HK-2 (cell line): Measurements from ENCODE around the gene MXI1.

Experiments
- DNase-seq: peaks from one replicate; pipeline ENCODE4 v3.0.0-alpha.2; 2018; ENCODE audit not compliant: unreplicated experiment

MXI1 gene

DNA sequence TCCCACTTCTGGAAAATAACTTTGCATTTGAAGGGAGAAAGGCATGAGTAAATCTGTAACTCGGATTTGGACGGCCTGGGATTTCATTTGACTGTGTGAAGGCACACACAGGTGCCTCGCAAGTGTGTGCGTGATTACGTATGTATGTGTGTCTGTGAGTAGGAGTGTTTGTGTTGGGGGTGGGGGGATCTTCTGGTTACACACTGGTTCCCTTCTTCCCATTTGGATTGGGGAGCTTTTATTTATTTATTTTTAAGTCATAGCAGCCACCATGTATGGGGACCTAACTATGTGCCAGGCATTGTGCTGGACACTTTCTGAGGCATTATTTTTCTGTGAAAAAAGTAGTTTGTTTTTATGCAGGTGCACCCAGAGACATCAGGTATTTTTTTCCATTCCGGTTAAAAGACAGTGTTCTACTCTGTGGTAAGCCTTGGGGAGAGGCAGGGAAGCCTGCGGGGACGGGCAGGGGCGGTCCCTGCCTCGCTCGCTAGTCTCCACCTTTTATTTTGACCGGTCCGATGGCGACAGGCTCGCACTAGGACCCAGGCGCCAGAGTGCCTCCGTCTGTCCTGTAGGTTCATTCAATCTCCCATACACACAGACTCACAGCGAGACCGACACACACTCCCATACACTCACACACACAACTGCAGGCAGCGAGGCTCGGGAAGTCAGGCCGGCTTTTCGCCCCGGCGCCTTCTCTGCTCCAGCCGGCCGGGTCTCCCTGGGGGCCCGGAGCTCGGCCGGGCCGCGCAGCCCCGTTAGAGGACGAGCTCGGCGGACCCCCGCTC, at the start of gene MXI1:
Gene MXI1 (plus strand): TSS at position 595 of the 794 bp plus-strand sequence. CDS start 204 bp downstream, outside the sequence.
- peak; percentile 84 for DNase-seq

DNA sequence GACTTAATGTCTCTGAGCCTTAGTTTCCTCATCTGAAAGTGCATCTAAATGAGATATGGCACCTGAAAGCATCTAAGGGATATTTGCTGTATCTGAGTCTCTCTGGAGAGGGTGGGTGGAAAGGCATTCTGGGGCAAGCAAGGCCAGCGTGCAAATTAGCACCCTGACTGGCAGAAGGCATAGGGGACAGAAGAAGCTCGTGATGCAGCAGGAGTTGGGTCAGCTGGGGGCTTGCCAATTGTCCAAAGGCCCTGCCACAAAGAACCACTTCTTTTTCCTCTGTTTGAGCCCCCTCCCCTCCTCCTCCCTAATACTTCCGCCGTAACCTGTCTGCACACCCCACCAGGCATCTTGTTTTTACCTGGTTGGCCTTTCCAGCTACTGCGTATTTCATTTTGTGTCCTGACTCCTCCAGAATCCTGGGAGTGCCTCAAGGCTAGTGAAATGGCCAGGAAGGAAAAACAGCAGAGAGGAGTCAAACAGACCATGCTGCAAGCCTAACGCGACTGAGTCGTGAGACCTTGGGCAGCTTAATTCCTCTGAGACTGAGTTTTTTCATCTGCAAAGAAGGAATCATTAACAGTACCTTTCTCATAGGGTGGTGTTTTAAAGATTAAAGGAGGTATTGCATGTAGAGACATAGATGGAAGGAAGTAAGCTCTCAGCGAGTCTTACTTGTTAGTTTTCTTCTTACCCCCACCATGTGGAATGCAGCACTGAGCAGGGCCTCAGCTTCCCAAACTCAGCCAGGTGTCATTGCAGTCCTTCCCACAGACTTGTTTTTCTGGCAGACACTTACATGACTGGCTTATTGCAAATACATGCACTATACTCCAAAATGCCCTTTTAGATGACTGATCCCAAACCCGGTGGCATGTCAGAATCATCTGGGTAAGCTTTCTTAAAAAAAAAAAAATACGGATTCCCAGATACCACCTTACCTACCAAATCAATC, 49.1 kb upstream of the MXI1 start:
- no peak for DNase-seq

DNA sequence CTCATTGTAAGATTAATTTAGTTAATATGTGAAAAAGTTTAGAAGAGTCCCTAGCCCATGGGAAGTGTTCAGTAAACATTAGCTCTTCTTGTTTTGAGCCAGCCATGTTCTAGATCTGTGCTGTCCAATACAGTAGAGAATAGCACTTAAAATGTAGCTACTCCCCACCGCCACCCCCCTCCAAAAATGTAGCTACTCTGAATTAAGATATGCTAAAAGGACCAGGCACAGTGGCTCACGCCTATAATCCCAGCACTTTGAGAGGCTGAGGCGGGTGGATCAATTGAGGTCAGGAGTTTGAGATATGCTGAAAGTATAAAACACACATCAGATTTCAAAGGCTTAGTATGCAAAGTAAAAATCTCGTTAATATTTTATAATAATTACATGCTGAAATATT, 47.3 kb upstream of the MXI1 start:
- no peak for DNase-seq

DNA sequence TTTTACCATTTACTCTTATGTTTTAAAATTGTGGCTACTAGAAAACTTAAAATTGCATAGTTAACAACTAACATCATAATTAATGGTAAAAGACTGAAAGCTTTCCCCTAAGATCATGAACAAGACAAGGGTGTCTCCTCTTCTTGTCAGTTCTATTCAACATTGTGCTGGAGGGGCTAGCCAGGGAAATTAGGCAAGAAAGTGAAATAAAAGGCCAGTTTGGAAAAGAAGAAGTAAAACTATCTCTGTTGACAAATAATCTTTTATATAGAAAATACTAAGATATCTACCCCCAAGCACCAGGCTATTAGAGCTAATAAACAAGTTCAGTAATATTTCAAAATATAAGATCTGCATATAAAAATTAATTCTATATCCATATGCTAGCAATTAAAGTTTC, 46.9 kb upstream of the MXI1 start:
- DNase-seq, result no peak

DNA sequence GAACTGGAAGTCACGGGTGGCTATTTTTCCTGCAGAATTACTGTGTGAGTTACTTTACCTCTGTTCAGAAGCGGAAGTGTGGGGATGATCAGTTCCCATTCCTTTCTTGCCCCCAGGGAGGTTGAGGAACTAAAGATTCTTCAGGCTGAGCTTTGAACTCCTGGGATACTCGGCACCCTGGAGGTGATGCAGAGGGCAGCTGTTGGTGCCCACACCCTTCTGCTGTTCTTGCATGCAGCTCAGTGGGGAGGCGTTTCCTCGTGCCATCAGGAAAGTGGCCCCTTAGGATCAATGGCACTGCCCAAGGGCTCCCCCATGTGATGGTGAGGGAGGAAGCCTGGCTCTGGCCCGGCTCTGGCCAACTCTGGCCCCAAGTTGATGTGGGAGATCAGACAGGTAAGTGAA, 44.7 kb upstream of the MXI1 start:
- no peak for DNase-seq

DNA sequence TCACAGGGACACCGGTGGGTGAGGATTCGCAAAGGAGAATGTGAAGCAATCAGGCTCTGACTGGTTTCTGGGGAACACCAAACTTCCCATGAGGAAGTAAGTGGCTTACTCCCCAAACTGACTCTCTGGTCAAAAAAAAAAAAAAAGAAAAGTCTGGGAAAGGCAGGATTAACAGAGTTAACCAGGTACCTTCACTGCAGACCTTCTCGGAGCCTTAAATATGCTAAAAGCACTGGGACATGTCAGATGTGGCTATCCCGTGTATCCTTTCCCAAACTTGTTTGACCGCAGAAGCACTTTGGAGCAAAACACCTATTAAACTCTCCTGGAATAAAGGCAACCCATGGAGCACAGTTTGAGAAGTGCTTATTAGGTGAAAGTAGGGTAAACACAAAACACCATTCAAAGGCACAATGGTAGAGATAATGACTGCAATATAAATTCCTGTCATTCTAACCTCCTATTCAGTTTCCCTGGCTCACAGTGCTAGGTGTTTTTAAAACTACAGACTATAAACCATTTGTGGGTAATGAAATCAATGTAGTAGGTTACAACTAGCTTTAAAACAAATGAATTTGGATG, 44.1 kb upstream of the MXI1 start:
- no peak for DNase-seq

DNA sequence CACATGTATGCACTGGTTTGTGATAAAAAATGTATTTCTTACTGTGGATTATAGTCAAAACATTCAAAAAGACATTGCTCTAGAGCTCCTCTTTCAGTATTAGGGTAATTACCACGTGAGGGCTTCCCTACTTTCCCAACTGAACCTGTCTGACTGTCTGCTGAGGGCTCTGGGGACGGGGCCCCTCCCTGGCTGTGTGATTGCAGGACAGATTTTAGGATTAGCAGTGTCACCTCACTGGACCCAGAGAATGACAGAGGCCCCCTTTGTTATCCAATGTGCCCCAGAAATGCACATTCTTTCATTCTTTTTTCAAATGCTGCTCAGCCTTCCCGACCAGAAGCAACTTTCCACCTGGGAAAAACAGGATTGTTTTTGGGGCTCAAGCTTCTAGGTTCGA, 43.6 kb upstream of the MXI1 start:
- DNase-seq, result no peak

DNA sequence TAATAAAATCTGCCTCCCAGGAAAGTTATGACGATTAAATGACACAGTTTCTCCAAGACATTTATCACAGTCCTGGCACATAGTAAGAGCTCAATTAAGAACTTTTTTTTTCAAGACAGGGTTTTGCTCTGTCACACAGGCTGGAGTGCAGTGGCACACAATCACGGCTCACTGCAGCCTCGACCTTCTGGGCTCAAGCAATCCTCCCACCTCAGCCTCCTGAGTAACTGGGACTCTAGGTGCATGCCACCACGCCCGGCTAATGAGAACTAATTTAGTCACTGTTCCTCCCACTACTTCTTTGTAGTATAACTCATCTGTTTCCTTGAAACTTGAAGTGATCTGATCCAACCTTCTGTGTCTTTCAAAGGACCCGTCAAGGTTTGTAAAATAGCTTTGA, 42.2 kb upstream of the MXI1 start:
- no peak for DNase-seq

DNA sequence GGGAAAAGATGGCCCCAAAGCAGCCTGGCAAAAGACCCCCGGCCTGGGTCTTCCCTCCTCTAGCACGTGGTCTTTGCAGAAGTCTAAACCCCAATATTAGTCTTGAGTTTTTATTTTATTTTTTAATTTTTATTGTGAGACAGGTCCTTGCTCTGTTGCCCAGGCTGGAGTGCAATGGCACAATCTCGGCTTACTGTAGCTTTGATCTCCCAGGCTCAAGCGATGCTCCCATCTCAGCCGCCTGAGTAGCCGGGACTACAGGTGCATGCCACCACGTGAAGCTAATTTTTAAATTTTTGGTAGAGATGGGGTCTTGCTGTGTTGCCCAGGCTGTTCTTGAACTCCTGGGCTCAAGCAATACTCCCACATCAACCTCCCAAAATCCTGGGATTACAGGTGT, 40.3 kb upstream of the MXI1 start:
- no peak for DNase-seq

DNA sequence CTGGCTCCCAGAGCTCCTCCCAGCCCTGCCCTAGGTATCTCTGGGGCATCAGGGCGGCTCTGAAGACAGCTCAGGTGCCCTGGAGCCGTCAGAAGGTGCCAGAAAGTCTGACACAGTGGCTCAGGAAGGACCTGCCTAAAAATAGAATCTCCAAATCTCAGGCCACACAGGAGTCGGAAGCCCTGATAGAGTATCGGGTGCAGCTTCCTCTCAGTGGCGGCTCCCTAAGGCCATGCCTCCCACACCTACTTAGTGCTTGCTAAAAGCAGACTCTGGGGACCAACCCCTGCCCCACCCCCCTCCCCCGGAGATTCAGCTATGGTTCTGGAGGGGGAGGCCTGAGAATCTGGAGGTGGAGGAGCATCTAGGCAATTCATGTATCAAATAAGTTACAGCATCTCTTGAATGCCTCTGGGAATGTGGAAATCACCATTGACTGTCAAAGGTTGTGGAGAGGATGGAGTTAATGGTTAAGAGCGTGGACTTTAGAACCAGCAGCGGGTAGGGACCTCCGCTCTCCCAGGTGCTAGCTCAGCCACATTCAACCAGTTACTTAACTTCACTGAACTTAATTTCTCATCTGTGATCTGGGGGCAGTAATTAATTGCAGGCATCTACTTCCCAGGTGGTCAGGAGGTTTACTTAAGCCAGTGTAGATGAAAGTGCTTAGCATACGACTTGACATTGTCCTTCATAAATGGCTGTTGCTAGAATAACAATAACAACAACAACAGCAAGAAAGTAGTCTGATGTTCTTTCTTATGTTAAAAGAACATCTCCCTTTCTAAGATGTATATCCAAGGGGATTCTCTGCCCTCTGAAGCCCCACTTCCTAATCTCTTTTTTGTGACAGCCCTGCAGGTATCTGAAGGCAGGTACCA, 38.6 kb upstream of the MXI1 start:
- no peak for DNase-seq

DNA sequence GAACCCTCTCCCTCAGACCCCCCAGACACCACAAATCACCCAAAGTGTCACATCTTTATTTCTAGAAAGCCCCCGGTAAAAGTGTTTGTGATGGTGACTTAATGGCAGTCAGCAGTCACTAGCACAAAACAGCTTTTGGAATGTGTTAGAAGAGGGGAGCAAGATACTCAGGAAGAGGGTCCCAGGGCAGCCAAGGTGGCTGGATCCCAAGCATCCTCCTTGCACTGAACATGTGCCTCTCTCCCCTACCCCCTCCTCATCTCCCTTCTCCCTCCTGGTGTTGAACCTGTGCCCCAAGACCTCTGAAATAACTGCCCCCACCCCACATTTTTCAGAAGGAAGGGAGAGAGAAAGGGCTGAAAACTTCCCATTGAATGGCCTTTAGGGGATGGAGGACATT, 37.8 kb upstream of the MXI1 start:
- no peak for DNase-seq

DNA sequence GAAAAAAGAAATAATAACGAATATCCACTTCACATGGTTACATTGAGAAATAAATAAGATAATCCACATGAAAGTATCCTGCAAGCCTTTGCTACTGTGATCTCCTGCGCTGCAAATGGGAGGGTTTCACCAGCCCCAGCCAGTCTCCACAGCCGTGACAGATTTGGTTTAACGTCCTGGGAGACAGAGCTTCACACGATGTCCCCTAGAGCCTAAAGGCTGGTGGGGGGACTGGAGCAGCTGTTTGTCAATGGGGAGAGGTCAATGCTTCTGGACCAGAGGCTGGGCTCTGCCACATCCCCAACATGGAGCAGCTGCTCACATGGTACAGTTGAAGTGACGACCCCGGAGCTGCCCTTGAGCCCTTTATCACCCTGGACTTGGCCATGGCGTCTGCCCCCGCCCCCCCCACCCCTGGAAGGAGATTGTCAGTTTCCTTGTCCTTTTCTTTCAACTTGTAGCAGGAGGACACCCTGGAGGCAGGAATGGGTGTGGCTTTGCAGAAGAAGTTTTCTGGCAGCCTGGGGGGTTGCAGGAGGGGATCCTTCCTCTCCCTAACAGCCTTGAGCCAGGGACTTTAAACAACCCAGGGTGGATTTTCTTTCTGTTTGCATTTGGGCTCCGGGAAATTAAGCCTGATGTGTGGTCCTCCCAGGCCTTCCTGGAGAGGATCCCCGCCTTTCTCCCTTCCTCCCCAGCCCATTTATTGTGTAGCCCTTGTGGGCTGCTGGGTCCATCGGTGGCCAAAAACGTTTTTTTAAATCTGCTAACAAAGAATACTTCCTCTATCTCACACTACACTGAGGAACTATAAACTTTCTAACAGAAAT, 37.0 kb upstream of the MXI1 start:
- no peak for DNase-seq

DNA sequence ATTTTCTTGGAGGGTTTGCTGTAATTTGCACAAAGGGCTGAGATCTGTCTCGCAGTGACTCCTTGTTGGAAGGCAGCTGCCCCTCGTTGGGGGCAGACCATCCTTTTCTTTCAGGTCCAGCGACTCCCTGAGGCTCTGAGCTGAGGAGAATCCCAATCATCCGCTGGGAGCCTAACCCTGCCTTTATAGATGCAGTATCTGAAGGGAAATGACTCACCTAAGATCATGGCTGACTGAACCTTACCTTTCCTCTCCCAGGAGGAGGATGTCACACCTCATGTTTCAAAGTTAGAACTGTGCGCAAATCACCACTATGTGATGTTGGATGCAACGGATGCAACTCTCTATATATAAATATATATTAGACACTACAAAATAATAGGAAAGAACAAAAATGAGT, 36.4 kb upstream of the MXI1 start:
- DNase-seq, result no peak

DNA sequence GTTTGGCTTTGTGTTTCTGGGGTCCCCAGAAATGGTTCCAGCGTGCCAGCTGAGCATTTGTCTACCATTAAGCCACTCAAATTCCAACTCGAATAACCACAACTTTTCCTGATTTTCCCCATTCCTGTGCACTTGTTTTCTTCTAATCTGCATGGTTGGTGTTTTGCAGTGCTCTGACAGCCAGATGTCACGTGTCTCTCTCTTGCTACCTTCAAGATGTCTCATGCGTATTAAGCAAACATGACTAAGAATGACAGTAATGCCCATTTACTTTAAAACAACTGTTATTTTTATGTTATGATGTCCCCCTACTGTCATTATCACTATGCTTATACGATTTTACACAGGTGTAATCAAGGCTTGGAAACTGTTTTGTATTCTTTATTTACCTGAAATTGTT, 35.2 kb upstream of the MXI1 start:
- no peak for DNase-seq

DNA sequence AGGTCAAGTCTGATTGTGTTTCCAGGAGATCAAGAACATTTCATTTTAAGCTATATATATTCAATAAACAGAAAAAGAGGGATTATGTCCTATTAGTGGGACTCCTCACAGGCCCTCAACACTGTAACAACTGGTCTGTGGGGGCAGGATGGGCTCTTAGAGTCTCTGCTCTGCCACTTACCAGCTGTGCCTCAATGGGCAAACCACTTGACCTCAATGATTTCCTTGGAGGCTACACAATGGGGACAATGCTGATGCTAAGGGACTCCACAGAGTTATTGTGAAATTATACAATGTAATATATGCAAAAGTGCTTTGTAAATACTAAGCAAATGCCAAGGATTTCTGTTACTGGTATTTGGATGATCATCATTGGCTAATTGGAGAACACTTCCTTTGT, 33.2 kb upstream of the MXI1 start:
- DNase-seq, result no peak

DNA sequence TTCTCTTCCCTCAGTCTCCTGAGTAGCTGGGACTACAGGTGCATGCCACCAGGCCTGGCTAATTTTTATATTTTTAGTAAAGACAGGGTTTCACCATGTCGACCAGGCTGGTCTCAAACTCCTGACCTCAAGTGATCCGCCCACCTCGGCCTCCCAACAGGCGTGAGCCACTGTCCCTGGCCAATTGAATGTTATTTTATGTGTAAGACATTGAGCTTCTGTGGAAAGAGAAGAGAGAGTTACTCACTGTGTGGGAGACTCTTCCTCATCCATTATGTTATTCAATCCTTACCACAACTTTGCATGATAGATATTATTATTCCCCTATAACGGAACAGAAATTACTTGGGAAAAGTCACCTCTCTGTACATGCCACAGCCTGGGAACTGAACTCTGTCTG, 32.6 kb upstream of the MXI1 start:
- DNase-seq, result no peak

DNA sequence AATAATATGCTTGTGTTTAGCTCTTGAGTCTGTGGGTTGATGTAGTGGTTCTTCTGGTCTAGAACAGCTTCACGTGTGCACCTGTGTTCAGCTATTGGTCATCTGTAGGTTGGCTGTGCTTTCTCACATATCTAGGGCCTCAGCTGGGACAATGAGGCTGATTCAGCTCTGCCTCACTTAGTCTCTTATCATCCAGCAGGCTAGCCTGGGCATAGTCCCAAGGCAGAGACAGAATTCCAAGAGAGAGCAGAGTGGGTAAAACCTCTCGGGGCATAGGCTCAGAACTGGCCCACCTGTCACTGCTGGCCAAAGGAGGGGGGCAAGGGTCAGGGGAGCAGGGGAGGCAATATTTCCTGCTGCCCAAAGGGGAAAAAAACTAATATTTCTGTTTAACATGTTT, 32.0 kb upstream of the MXI1 start:
- no peak for DNase-seq

DNA sequence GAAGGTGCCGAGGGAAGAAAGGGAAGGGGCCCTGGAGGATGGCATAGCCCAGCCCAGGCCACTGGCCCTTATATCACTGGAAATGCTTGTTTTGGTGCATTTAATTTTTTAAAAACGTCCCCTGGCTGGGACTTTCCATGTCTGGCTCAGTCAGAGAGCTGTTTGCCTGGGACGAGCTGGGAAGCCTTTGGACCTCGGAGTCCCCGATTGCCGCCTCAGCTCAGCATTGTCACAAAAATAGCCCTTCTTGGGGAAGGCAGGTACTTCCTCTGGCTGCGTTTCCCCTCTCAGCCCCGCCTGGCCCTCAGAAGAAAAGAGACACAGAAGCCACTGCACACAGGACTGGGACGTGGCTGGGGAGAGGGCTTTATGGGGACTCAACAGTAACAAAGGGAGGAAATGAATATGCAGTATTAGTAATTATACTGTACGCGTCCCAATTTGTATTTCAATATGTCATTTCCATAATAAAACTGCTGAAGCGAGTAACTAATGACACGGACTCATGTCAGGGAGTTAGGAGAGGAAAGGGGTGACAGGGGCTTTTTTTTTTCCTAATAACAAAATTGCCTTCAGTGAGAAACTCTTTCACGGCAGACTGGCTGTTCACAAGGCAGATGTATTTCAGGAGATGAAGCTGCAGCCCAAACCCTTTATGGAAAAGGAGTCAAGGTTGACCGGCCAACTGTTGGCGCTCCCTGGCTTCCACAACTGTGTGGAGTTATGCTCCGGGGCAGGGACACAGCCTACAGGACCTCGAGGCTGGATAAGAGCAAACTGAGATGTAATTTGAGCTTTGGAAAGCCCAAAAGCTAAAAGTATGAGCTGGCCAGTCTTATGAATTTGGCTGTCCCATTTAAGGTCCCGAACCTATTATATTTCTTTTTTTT, 31.0 kb upstream of the MXI1 start:
- DNase-seq, result no peak

DNA sequence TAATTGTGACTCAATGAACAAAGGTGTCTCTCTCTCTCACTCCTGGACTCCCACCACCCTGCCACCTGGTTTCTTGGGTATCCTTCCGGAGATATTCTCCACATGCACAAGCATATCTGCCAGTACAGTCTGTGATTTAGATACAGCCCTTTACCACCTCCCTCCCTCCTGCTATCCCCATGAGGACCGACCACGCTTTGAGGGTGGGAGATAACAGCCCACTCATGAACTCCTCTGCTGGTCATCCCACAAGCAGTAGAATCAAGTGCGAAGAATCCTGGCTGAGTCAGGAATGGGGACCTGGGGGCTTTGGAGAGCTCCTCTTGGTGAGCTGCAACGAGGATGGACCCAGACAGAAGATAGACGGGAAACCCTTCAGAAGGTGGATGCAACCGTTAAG, 28.2 kb upstream of the MXI1 start:
- no peak for DNase-seq

DNA sequence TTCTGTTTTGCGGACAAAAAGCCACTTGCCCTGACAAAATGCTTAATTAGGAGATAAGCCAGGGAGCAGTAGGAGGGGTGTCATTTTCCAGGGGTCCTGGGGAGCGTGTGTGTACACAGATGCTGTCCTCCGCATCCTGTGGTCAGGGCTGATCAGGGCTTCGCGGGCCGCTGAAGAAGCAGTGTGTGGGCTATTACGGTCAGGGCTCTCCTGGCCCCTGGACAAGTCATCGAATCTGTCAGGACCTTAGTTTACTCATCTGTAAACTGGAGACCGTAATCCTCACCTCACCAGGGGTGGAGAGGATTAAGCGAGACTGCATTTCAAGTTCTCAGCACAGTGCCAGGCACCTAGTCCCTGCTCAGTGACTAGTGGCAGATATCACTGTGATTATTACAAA, 26.0 kb upstream of the MXI1 start:
- no peak for DNase-seq
